Kidney epithelial cell (primary cell): ENCODE results near the gene STXBP1. TPM values are rescaled to one million over a fixed set of nuclear protein-coding genes. Genes with fewer than 3 reads are reported as not detected.

Experiments
- DNase-seq: peaks from one replicate; pipeline ENCODE4 v3.0.0-alpha.2; 2010; ENCODE audit warnings: low read depth
- H3K27me3 ChIP-seq: 2 replicates; pipeline ENCODE4 v1.6.0; 2011; ENCODE audit warnings: low read length; ENCODE audit not compliant: control insufficient read depth, insufficient read depth
- H3K36me3 ChIP-seq: 2 replicates; pipeline ENCODE4 v1.5.1; 2011; ENCODE audit warnings: low read length; ENCODE audit not compliant: control insufficient read depth, insufficient read depth
- H3K4me3 ChIP-seq: 2 replicates; pipeline ENCODE4 v1.5.1; 2011; ENCODE audit warnings: low read depth, mild to moderate bottlenecking, control low read depth, low read length
- total RNA-seq: library from RNA; depleted of rRNA; stranded (reverse); fragments of >200 nt; gene quantifications from 2 replicates; pipeline ENCODE4 v1.2.3, GENCODE V29; 2015
- TF ChIP-seq, protein P1 (sequence below): IDR thresholded peaks from 2 replicates; pipeline ENCODE4 v1.5.1; 2011; ENCODE audit warnings: mild to moderate bottlenecking, moderate library complexity, low read length, control low read depth, inconsistent platforms; ENCODE audit not compliant: insufficient read depth, poor library complexity, severe bottlenecking

The STXBP1 gene
- total RNA-seq, 1 donor from 2014 or later: 27.5 TPM

- no peak for DNase-seq
- no peaks in the 10 kb centered on the region for H3K27me3 ChIP-seq
- TF ChIP-seq, protein P1, sequence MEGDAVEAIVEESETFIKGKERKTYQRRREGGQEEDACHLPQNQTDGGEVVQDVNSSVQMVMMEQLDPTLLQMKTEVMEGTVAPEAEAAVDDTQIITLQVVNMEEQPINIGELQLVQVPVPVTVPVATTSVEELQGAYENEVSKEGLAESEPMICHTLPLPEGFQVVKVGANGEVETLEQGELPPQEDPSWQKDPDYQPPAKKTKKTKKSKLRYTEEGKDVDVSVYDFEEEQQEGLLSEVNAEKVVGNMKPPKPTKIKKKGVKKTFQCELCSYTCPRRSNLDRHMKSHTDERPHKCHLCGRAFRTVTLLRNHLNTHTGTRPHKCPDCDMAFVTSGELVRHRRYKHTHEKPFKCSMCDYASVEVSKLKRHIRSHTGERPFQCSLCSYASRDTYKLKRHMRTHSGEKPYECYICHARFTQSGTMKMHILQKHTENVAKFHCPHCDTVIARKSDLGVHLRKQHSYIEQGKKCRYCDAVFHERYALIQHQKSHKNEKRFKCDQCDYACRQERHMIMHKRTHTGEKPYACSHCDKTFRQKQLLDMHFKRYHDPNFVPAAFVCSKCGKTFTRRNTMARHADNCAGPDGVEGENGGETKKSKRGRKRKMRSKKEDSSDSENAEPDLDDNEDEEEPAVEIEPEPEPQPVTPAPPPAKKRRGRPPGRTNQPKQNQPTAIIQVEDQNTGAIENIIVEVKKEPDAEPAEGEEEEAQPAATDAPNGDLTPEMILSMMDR: no peak
- H3K4me3 ChIP-seq: peak overlapping the region; percentile 69
- H3K36me3 ChIP-seq: no peaks in the 10 kb centered on the region
These were observed 45.6 kb upstream of the STXBP1 start for GRCh38 chr9:127566351-127567001.

- no peaks in the 10 kb centered on the region for H3K36me3 ChIP-seq
- H3K27me3 ChIP-seq: no peaks in the 10 kb centered on the region
- peak overlapping the region; percentile 69 for H3K4me3 ChIP-seq
- no peak for DNase-seq
- TF ChIP-seq, protein P1: no peak
These were observed 44.9 kb upstream of the STXBP1 start for GRCh38 chr9:127567035-127567729.

- TF ChIP-seq, protein P1: no peak
- DNase-seq: no peak
- peak overlapping the region; percentile 69 for H3K4me3 ChIP-seq
- no peaks in the 10 kb centered on the region for H3K27me3 ChIP-seq
- no peaks in the 10 kb centered on the region for H3K36me3 ChIP-seq
These were observed 44.1 kb upstream of the STXBP1 start for GRCh38 chr9:127567730-127568617.

DNA sequence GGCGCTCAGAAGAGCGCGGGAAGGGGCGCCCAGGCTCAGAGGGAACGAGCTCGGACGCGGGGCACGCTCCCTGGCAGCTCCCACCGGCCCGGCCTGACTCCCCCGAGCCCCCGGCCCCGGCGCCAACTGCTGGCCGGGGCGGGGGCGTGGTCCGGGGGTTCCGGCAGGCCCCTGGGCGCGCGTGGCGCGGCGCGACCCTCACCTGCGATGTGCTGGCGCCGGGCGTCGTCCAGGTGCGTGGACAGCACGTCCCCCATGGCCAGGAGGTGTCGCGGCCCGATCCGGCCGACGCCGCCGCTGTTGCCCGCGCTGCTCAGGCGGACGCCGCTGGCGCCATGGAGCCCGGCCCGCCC, 43.5 kb upstream of the STXBP1 start:
- H3K27me3 ChIP-seq: no peaks in the 10 kb centered on the region
- peak overlapping the region; percentile 69 for H3K4me3 ChIP-seq
- DNase-seq: no peak
- H3K36me3 ChIP-seq: no peaks in the 10 kb centered on the region
- TF ChIP-seq, protein P1: no peak

DNA sequence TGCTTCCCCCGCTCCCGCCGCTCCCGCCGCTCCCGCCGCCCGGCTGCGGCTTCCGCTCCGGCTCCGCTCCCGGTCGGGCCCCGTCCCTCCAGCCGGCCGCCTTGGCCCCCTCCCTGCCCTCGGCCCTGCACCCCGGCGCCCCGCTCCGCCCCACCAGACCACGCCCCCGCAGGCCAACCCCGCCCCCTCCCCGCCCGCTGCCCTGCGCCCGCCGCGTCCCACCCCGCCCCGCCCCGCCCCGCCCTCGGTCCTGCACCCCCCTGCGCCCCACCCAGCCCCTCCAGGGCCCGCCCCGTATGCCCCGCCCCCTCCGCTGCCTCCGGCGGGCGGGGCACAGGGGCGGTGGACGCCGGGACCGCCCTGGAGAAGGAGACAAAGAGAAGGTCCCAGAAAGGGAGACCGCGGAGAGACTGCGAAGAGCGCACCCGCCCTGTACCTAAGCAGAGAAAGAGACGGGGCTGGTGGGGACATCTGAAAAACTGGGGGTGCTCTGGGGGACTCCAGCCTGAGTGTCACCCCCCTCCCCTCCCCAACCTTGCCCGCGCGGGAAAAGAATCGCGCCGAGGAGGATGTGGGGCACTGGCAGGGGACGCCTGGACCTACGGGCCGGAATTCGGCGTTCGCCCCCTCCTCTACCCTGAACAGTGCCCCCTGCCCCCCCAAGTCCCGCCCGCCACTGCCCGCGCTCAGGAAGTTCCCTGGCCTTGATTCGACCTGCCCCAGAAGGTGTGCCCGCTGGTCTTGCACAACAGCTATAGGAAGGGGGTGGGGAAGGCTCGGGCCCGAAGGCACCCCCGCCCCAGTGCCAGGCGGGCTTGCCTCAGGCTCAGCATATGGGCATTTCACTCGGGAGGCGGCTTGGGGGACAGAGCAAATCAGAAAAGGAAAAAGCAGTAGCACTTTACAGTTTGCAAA, 42.8 kb upstream of the STXBP1 start:
- H3K36me3 ChIP-seq: no peaks in the 10 kb centered on the region
- no peak for DNase-seq
- TF ChIP-seq, protein P1: no peak
- no peaks in the 10 kb centered on the region for H3K27me3 ChIP-seq
- peak overlapping the region; percentile 69 for H3K4me3 ChIP-seq
